DOHH2 (cell line): Measurements from ENCODE around the gene PCARE.

Experiments used
- EZH2phosphoT487 ChIP-seq: fragments of 200-600 bp; sonication (generic); IDR thresholded peaks from 2 replicates; pipeline ENCODE4 v1.6.1; 2017; ENCODE audit warnings: borderline replicate concordance, mild to moderate bottlenecking, antibody characterized with exemption, low read length, moderate library complexity, mixed read lengths
- TF ChIP-seq, protein P1 (sequence below): fragments of 200-600 bp; sonication (generic); IDR thresholded peaks from one replicate; pipeline ENCODE4 v1.5.1; 2014; ENCODE audit warnings: antibody characterized with exemption, mild to moderate bottlenecking, low read depth, low read length; ENCODE audit not compliant: poor library complexity, severe bottlenecking

DNA sequence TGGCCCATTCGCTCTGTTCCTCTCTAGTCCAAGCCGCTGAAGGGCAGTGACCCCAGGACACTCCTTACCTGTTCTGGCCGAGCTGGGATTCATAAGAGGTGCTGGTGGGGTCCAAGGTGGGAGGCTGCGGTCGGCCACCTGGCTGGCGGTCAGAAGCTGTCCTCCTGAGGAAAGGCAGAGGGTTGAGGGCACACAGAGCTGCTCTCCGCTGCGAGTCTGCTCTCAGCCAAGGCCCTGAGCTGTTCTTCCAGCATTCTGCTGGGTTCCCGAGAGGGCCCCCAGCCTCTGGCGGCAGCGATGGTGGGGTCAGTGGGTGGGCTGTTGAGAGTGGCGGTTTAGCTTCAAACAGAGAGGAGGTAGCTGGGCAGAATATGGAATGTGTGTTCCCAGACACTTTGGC lies 3.8 kb downstream of the PCARE start:
- TF ChIP-seq, protein P1, sequence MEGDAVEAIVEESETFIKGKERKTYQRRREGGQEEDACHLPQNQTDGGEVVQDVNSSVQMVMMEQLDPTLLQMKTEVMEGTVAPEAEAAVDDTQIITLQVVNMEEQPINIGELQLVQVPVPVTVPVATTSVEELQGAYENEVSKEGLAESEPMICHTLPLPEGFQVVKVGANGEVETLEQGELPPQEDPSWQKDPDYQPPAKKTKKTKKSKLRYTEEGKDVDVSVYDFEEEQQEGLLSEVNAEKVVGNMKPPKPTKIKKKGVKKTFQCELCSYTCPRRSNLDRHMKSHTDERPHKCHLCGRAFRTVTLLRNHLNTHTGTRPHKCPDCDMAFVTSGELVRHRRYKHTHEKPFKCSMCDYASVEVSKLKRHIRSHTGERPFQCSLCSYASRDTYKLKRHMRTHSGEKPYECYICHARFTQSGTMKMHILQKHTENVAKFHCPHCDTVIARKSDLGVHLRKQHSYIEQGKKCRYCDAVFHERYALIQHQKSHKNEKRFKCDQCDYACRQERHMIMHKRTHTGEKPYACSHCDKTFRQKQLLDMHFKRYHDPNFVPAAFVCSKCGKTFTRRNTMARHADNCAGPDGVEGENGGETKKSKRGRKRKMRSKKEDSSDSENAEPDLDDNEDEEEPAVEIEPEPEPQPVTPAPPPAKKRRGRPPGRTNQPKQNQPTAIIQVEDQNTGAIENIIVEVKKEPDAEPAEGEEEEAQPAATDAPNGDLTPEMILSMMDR, result no peak
- TF ChIP-seq EZH2phosphoT487, result no peak
